Measurements from ENCODE around the gene COL25A1.
A peak's percentile ranks its signal among the peaks of the same experiment; 100 is the strongest.
"Not testable (repeated sequence)": the region's sequence is repeated elsewhere in the genome, so short reads cannot be mapped to it uniquely, and the experiment has no call there.

COL25A1 gene

DNA sequence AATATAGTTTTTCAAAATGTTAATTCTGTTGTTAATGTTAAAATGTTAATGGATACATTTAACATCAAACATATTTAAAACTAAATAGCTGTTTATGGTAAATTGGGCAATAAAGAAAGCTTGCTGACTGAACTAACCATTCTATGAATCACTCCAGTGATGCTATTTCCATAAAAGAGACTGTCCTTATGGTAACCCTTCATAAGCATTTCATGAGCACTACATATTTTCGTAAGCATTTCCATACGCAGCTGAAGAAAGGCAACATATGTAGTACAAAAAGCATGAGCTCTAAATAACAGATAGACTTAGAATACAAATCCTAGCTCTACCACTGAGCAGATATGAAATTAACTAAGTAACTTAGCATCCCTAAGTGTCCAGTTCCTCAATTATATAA lies 188.9 kb downstream of the COL25A1 start:
- in situ Hi-C loops (cut with HindIII; ENCODE audit: low sequenced_read_pairs), result no loop called here
- H3K4me3 ChIP-seq (ENCODE audit: low read depth, low read length), result no peak overlapping the region
- TF ChIP-seq, protein P1, sequence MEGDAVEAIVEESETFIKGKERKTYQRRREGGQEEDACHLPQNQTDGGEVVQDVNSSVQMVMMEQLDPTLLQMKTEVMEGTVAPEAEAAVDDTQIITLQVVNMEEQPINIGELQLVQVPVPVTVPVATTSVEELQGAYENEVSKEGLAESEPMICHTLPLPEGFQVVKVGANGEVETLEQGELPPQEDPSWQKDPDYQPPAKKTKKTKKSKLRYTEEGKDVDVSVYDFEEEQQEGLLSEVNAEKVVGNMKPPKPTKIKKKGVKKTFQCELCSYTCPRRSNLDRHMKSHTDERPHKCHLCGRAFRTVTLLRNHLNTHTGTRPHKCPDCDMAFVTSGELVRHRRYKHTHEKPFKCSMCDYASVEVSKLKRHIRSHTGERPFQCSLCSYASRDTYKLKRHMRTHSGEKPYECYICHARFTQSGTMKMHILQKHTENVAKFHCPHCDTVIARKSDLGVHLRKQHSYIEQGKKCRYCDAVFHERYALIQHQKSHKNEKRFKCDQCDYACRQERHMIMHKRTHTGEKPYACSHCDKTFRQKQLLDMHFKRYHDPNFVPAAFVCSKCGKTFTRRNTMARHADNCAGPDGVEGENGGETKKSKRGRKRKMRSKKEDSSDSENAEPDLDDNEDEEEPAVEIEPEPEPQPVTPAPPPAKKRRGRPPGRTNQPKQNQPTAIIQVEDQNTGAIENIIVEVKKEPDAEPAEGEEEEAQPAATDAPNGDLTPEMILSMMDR (IDR thresholded peaks at IDR 0.05; ENCODE audit: low read depth, low read length), result no peak
- DNase-seq (ENCODE audit: low read depth, low spot score), result no peak

DNA sequence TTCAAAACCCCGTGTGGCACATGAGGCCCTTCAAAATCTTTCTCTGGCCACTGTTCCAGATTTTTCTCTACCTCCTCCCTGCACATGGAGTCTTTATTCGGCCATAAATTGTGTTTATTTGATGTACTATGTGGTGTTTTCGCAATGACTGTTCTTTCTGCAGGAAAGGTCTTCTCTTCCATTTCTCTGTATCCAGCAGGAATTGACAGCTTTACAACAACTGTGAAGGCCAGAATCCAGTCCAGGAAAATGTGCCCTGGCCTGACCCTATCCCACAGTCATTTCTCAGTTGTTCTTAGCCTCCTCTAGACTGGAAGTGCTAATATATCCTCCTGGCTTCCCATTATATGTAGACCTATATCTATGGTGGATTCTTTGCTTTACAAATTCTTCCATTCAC lies 191.4 kb downstream of the COL25A1 start:
- H3K4me3 ChIP-seq (ENCODE audit: low read depth, low read length), result no peak overlapping the region
- in situ Hi-C loops (cut with HindIII; ENCODE audit: low sequenced_read_pairs), result no loop called here
- TF ChIP-seq, protein P1 (IDR thresholded peaks at IDR 0.05; ENCODE audit: low read depth, low read length), result no peak
- no peak for DNase-seq (ENCODE audit: low read depth, low spot score)

DNA sequence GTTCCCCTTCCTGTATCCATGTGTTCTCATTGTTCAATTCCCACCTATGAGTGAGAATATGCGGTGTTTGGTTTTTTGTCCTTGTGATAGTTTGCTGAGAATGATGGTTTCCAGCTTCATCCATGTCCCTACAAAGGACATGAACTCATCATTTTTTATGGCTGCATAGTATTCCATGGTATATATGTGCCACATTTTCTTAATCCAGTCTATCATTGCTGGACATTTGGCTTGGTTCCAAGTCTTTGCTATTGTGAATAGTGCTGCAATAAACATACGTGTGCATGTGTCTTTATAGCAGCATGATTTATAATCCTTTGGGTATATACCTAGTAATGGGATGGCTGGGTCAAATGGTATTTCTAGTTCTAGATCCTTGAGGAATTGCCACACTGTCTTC lies 194.2 kb downstream of the COL25A1 start:
- DNase-seq (ENCODE audit: low read depth, low spot score); H3K4me3 ChIP-seq (ENCODE audit: low read depth, low read length); in situ Hi-C loops (cut with HindIII; ENCODE audit: low sequenced_read_pairs): not testable (repeated sequence)

DNA sequence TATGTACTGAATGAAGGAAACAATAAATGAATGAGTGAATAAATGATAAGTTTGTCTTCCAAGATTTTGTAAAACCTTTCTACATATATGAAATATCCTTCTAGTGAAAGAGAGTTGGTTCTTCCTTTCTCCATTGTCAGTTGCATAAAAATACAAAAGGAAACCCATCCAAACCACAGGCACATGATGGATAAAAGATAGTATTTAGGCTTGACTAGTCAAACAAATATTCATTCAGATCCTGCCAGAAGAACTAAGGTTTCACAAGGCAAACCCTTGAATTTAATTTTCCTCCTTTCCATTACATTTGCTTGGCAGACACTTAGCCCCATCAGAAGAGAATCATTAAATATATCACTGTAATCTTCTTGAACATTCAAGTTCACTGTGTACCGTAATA lies 208.4 kb downstream of the COL25A1 start:
- in situ Hi-C loops (cut with HindIII; ENCODE audit: low sequenced_read_pairs), result no loop called here
- H3K4me3 ChIP-seq (ENCODE audit: low read depth, low read length), result no peak overlapping the region
- TF ChIP-seq, protein P1 (IDR thresholded peaks at IDR 0.05; ENCODE audit: low read depth, low read length), result no peak
- DNase-seq (ENCODE audit: low read depth, low spot score), result no peak

DNA sequence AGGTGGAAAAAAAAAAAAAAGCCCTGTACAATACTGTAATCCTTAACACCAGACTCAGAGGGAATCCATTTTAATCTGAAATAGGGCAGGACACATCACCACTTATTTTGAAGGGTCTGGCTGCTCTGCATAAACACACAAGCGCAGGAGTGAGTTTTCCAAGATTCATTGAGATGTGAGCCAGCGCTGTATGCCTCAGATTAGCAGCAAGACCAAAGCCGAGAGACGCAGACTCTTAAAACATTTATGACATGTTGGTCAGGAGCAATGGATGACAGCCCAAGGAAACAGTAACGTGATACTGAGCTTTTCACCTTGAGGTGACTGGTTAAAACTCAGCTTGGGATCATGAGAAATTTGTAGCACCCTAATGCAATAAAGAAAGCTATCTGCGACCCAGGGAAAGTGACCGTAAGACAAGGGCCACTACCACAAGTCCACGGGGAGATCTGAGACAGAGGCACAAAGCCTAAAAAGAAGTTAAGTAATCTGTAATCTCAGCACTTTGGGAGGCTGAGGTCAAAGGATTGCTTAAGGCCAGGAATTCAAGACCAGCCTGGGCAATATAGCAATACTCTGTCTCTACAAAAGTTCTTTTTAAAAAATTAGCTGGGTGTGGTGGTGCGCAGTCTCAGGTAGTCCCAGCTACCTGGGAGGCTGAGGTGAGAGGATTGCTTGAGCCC lies 210.6 kb downstream of the COL25A1 start:
- TF ChIP-seq, protein P1 (IDR thresholded peaks at IDR 0.05; ENCODE audit: low read depth, low read length), result no peak
- in situ Hi-C loops (cut with HindIII; ENCODE audit: low sequenced_read_pairs), result no loop called here
- no peak for DNase-seq (ENCODE audit: low read depth, low spot score)
- no peak overlapping the region for H3K4me3 ChIP-seq (ENCODE audit: low read depth, low read length)

DNA sequence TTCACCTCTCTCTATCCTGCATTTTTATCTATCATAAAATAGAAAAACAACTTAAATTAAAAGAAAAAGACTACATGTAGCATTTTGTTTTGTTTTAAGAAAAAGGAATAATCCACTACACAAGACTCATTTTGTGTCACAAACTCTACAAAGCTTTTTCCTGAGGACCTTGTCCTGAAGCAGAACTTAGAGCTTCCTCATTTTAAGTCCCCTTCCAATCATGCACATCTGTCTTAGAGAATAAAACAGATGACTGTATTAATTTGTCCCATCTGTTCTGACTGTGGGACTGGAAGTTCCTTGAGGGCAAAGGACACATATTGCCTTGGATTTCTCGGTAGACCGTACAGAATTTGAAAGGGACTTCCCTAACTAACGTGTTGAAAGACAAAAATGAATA lies 218.5 kb downstream of the COL25A1 start:
- in situ Hi-C loops (cut with HindIII; ENCODE audit: low sequenced_read_pairs), result no loop called here
- TF ChIP-seq, protein P1 (IDR thresholded peaks at IDR 0.05; ENCODE audit: low read depth, low read length), result no peak
- no peak for DNase-seq (ENCODE audit: low read depth, low spot score)
- no peak overlapping the region for H3K4me3 ChIP-seq (ENCODE audit: low read depth, low read length)

DNA sequence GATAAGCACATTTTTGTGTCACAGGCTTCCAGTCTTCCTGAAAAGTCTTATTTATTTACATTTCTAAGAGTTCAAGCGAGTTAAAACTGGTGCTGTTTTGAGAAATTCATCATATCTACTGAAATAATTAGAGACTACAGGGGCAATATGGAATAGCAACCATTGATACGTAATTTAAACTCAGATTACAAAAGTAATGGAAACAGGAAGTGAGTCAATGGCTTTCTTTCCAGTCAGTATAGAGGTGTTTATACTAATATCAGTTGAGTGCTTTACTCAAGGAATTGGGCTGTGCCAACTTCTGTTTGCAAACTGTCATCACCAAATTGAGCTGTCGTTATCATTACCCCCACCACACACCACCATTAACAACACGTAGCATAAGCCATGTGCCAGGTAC lies 222.7 kb downstream of the COL25A1 start:
- no peak overlapping the region for H3K4me3 ChIP-seq (ENCODE audit: low read depth, low read length)
- in situ Hi-C loops (cut with HindIII; ENCODE audit: low sequenced_read_pairs), result no loop called here
- DNase-seq (ENCODE audit: low read depth, low spot score), result peak; percentile 33
- TF ChIP-seq, protein P1 (IDR thresholded peaks at IDR 0.05; ENCODE audit: low read depth, low read length), result no peak
